ENCODE data around the gene ASXL1. TPM values are rescaled to one million over a fixed set of nuclear protein-coding genes. Genes with fewer than 3 reads are reported as not detected.
"Not testable (repeated sequence)": the region's sequence is repeated elsewhere in the genome, so short reads cannot be mapped to it uniquely, and the experiment has no call there.

The ASXL1 gene
- total RNA-seq, 2 donors from 2014 or later, result 88.9 to 98.6 TPM

GRCh38 chr20:32406701-32407100 lies 48.6 kb downstream of the ASXL1 start:
- no peak overlapping the region for H3K4me3 Mint-ChIP-seq
- TF ChIP-seq, protein P1, sequence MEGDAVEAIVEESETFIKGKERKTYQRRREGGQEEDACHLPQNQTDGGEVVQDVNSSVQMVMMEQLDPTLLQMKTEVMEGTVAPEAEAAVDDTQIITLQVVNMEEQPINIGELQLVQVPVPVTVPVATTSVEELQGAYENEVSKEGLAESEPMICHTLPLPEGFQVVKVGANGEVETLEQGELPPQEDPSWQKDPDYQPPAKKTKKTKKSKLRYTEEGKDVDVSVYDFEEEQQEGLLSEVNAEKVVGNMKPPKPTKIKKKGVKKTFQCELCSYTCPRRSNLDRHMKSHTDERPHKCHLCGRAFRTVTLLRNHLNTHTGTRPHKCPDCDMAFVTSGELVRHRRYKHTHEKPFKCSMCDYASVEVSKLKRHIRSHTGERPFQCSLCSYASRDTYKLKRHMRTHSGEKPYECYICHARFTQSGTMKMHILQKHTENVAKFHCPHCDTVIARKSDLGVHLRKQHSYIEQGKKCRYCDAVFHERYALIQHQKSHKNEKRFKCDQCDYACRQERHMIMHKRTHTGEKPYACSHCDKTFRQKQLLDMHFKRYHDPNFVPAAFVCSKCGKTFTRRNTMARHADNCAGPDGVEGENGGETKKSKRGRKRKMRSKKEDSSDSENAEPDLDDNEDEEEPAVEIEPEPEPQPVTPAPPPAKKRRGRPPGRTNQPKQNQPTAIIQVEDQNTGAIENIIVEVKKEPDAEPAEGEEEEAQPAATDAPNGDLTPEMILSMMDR (conservative IDR thresholded peaks at IDR 0.05), result no peak
- WGBS, 2 experiments (ENCODE audit: insufficient coverage in 1 of 2, insufficient read length in 1 of 2), result 95 to 100% methylated on average over 4 of the region's 4 CpGs

GRCh38 chr20:32407131-32407750 lies 49.1 kb downstream of the ASXL1 start:
- peaks cover 13% of the 10 kb centered on the region for H3K36me3 ChIP-seq (ENCODE audit: control insufficient read depth, insufficient read depth, low read length)
- H3K27me3 ChIP-seq (ENCODE audit: control insufficient read depth, insufficient read depth, low read length, poor library complexity, severe bottlenecking); H3K4me1 Mint-ChIP-seq; H3K27ac ChIP-seq (ENCODE audit: low read depth, low read length); H3K9me3 ChIP-seq (ENCODE audit: control insufficient read depth, low read length); H3K27me3 Mint-ChIP-seq (ENCODE audit: insufficient read depth); H3K9ac ChIP-seq (ENCODE audit: extremely low read depth, low read length, poor library complexity, severe bottlenecking); H3K4me1 ChIP-seq (ENCODE audit: control insufficient read depth, insufficient read depth, low read length); H3K4me3 Mint-ChIP-seq; H3K4me3 ChIP-seq (ENCODE audit: low read length); DNase-seq; H3K9me3 Mint-ChIP-seq: not testable (repeated sequence)
- Mint-ChIP-seq H3K27ac (peak overlapping the region; percentile 10), H3K36me3 (ENCODE audit: low read depth) (peaks cover 13% of the 10 kb centered on the region)
- WGBS, 2 experiments (ENCODE audit: insufficient coverage in 1 of 2, insufficient read length in 1 of 2), result 92 to 98% methylated on average over 6 to 7 of the region's 9 CpGs

More at GRCh38 chr20:32406701-32407100, 48.6 kb downstream of the ASXL1 start:
- Histone ChIP-seq H3K9ac (ENCODE audit: extremely low read depth, low read length, poor library complexity, severe bottlenecking) (no peak overlapping the region), H3K27me3 (ENCODE audit: control insufficient read depth, insufficient read depth, low read length, poor library complexity, severe bottlenecking) (no peaks in the 10 kb centered on the region), H3K4me1 (ENCODE audit: control insufficient read depth, insufficient read depth, low read length) (no peaks in the 10 kb centered on the region), H3K27ac (ENCODE audit: low read depth, low read length) (no peak overlapping the region), H3K9me3 (ENCODE audit: control insufficient read depth, low read length) (no peaks in the 10 kb centered on the region), H3K36me3 (ENCODE audit: control insufficient read depth, insufficient read depth, low read length) (peaks cover 16% of the 10 kb centered on the region), H3K4me3 (ENCODE audit: low read length) (no peak overlapping the region)
- peaks cover 17% of the 10 kb centered on the region for H3K36me3 Mint-ChIP-seq (ENCODE audit: low read depth)
- H3K9me3 Mint-ChIP-seq, result no peaks in the 10 kb centered on the region
- no peak for DNase-seq
- H3K27me3 Mint-ChIP-seq (ENCODE audit: insufficient read depth), result no peaks in the 10 kb centered on the region
- no peaks in the 10 kb centered on the region for H3K4me1 Mint-ChIP-seq
- no peak overlapping the region for H3K27ac Mint-ChIP-seq

GRCh38 chr20:32411955-32412706 lies 54.0 kb downstream of the ASXL1 start:
- no peak for DNase-seq
- no peak overlapping the region for H3K27ac Mint-ChIP-seq
- H3K4me3 ChIP-seq (ENCODE audit: low read length), result no peak overlapping the region
- no peak overlapping the region for H3K9ac ChIP-seq (ENCODE audit: extremely low read depth, low read length, poor library complexity, severe bottlenecking)
- H3K36me3 ChIP-seq (ENCODE audit: control insufficient read depth, insufficient read depth, low read length), result peaks cover 10% of the 10 kb centered on the region
- no peaks in the 10 kb centered on the region for H3K4me1 ChIP-seq (ENCODE audit: control insufficient read depth, insufficient read depth, low read length)
- H3K9me3 ChIP-seq (ENCODE audit: control insufficient read depth, low read length), result no peaks in the 10 kb centered on the region
- TF ChIP-seq, protein P1 (conservative IDR thresholded peaks at IDR 0.05), result no peak
- H3K4me1 Mint-ChIP-seq, result peaks cover 15% of the 10 kb centered on the region
- no peaks in the 10 kb centered on the region for H3K27me3 ChIP-seq (ENCODE audit: control insufficient read depth, insufficient read depth, low read length, poor library complexity, severe bottlenecking)
- H3K27me3 Mint-ChIP-seq (ENCODE audit: insufficient read depth), result no peaks in the 10 kb centered on the region
- no peak overlapping the region for H3K27ac ChIP-seq (ENCODE audit: low read depth, low read length)
- no peak overlapping the region for H3K4me3 Mint-ChIP-seq
- no peaks in the 10 kb centered on the region for H3K9me3 Mint-ChIP-seq
- H3K36me3 Mint-ChIP-seq (ENCODE audit: low read depth), result peaks cover 13% of the 10 kb centered on the region
- WGBS, 2 experiments (ENCODE audit: insufficient coverage in 1 of 2, insufficient read length in 1 of 2), result 97 to 100% methylated on average over 1 to 2 of the region's 2 CpGs

Measured in endodermal cell (in vitro differentiated cells).